Transverse colon (tissue), 3 donors: ENCODE results near the gene UBE2C.
"Not testable (repeated sequence)": the region's sequence is repeated elsewhere in the genome, so short reads cannot be mapped to it uniquely, and the experiment has no call there.

Experiments used
- CTCF ChIP-seq, 5 experiments: fragments of 200-600 bp in 3 of 5; fragments of 450-650 bp in 2 of 5; sonication (generic) in 3 of 5; IDR thresholded peaks; 1 replicate in 2 of 5; 2 replicates in 3 of 5; pipeline ENCODE4 v1.5.1; 2016 to 2017; ENCODE audit warnings: antibody characterized with exemption in 5 of 5, inconsistent platforms in 3 of 5, mild to moderate bottlenecking in 2 of 5, moderate library complexity in 1 of 5
- POLR2A ChIP-seq: fragments of 450-650 bp; IDR thresholded peaks from one replicate; pipeline ENCODE4 v1.6.1; 2016; ENCODE audit warnings: antibody characterized with exemption, mild to moderate bottlenecking, moderate library complexity

DNA sequence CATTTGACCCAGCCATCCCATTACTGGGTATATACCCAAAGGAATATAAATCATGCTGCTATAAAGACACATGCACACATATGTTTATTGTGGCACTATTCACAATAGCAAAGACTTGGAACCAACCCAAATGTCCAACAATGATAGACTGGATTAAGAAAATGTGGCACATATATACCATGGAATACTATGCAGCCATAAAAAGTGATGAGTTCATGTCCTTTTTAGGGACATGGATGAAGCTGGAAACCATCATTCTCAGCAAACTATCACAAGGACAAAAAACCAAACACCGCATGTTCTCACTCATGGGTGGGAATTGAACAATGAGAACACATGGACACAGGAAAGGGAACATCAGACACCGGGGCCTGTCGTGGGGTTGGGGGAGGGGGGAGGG, 14.5 kb upstream of the UBE2C start:
- TF ChIP-seq CTCF (IDR thresholded peaks at IDR 0.05); POLR2A: not testable (repeated sequence)
